COLO668 (cell line): ENCODE data around the gene PCDHGA5.
"Not testable (repeated sequence)": the region's sequence is repeated elsewhere in the genome, so short reads cannot be mapped to it uniquely, and the experiment has no call there.

Source experiments
- DNase-seq: peaks from one replicate; lab custom pipeline; 2025; ENCODE audit not compliant: unreplicated experiment; lab: John Stamatoyannopoulos, UW

The PCDHGA5 gene

GRCh38 chr5:141363952-141364660 lies at the start of gene PCDHGA5:
Gene PCDHGA5, plus strand, starts transcription at chr5:141364162. Its CDS starts 169 bp downstream, at chr5:141364331.
- no peak for DNase-seq

- not testable (repeated sequence) for DNase-seq
Measured at GRCh38 chr5:141316963-141317362, 47.0 kb upstream of the PCDHGA5 start.

- no peak for DNase-seq
Measured at GRCh38 chr5:141319202-141319601, 44.8 kb upstream of the PCDHGA5 start.

GRCh38 chr5:141319699-141320098 lies 44.3 kb upstream of the PCDHGA5 start:
- no peak for DNase-seq

- DNase-seq = peak; percentile 87
Measured at GRCh38 chr5:141320225-141321169, 43.5 kb upstream of the PCDHGA5 start, which contains the start of gene TAF7. Gene TAF7, minus strand, starts transcription at chr5:141320784. Its CDS starts 740 bp downstream, at chr5:141320044.

- DNase-seq = no peak
Measured at GRCh38 chr5:141322261-141322660, 41.7 kb upstream of the PCDHGA5 start.

GRCh38 chr5:141326088-141326854 lies 37.7 kb upstream of the PCDHGA5 start:
- peak; percentile 1 for DNase-seq

GRCh38 chr5:141328231-141328630 lies 35.7 kb upstream of the PCDHGA5 start:
- no peak for DNase-seq

GRCh38 chr5:141330299-141331080 lies 33.5 kb upstream of the PCDHGA5 start, which contains the start of gene PCDHGA1:
Gene PCDHGA1, plus strand, starts transcription at chr5:141330514.
- DNase-seq = peak; percentile 40

- DNase-seq = not testable (repeated sequence)
Measured at GRCh38 chr5:141332571-141332970, 31.4 kb upstream of the PCDHGA5 start.

- no peak for DNase-seq
Measured at GRCh38 chr5:141338538-141339306, 25.2 kb upstream of the PCDHGA5 start, which contains the start of gene PCDHGA2. Gene PCDHGA2, plus strand, starts transcription at chr5:141338760.

- not testable (repeated sequence) for DNase-seq
Measured at GRCh38 chr5:141340781-141341354, 23.1 kb upstream of the PCDHGA5 start.

- DNase-seq = no peak
Measured at GRCh38 chr5:141342773-141343172, 21.2 kb upstream of the PCDHGA5 start.

- DNase-seq = no peak
Measured at GRCh38 chr5:141343242-141343952, 20.6 kb upstream of the PCDHGA5 start, which contains the start of gene PCDHGA3. Gene PCDHGA3, plus strand, starts transcription at chr5:141343829. Its CDS starts 205 bp downstream, at chr5:141344034.

- no peak for DNase-seq
Measured at GRCh38 chr5:141343953-141344463, 20.0 kb upstream of the PCDHGA5 start.

GRCh38 chr5:141345327-141345726 lies 18.6 kb upstream of the PCDHGA5 start:
- no peak for DNase-seq

- not testable (repeated sequence) for DNase-seq
Measured at GRCh38 chr5:141346017-141346416, 17.9 kb upstream of the PCDHGA5 start.
